Measurements from ENCODE around the gene LRCH2.

The LRCH2 gene

DNA sequence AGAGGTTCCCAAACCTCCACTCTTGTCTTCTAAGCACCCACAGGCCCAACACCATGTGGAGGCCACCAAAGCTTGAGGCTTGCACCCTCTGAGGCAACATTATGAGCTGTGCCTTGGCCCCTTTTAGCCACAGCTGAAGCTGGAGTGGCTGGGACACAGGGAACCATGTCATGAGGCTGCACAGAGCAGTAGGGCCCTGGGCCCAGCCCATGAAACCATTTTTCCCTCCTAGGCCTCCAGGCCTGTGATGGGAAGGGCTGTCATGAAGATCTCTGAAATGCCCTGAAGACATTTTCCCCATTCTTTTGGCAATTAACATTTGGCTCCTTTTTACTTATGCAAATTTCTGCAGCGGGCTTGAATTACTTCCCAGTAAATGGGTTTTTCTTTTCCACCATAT is 29.9 kb downstream of the LRCH2 start:
- DNase-seq, result no peak

- no peak for DNase-seq
These were observed 41.6 kb downstream of the LRCH2 start for GRCh38 chrX:115192244-115192700.

DNA sequence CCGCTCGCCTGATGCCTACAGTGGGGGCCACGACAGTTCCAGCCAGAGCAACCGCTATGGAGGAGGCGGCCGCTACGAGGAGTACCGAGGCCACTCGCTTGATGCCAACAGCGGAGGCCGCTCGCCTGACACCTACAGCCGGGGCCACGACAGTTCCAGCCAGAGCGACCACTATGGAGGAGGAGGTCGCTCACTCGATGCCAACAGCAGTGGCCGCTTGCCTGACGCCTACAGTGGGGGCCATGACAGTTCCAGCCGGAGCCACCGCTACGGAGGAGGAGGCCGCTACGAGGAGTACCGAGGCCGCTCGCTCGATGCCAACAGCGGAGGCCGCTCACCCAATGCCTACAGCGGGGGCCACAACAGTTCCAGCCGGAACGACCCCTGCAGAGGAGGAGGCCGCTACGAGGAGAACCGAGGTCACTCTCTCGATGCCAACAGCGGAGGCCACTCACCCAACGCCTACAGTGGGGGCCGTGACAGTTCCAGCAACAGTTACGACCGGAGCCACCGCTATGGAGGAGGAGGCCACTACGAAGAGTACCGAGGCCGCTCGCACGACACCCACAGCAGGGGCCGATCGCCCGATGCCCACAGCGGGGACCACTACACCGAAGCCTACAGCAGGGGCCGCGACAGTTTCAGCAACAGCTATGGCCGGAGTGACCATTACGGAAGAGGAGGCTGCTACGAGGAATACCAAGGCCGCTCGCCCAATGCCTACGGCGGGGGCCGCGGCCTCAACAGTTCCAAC is 42.2 kb downstream of the LRCH2 start:
- no peak for DNase-seq

GRCh38 chrX:115190636-115191489 is 43.0 kb downstream of the LRCH2 start:
- no peak for DNase-seq

DNA sequence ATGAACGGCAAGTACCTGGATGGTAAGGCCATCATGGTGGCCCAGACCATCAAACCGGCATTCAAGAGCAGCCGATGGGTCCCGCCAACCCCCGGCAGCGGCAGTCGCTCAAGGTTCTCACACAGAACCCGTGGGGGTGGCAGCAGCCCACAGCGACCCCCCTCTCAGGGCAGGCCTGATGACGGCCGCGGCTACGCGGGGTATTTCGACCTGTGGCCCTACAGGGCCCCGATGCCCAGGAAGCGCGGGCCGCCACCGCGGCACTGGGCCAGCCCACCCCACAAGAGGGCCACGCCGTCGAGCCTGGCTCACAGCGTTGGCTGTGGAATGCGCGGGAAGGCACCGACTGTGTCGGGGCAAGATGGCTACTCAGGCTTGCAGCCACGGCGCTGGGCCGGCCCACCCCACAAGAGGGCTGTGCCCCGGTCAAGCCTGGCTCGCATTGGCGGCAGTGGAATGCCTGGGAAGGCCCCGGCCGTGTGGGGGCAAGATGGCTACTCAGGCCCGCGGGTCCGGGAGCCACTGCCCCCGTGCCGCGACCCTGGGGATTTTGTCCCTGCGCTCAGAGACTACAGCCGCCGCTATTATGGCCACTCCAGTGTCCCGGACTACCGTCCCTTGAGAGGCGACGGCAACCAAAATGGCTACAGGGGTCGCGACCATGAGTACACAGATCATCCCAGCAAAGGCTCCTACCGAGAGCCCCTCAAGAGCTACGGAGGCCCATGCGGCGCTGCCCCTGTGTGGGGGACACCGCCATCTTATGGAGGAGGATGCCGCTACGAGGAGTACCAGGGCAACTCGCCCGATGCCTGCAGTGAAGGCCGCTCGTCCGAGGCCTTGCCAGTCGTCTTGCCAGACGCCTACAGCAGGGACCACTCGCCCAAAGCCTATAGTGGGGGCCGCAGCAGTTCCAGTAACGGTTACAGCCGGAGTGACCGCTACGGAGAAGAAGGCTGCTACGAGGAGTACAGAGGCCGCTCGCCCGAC is 44.0 kb downstream of the LRCH2 start:
- no peak for DNase-seq

DNA sequence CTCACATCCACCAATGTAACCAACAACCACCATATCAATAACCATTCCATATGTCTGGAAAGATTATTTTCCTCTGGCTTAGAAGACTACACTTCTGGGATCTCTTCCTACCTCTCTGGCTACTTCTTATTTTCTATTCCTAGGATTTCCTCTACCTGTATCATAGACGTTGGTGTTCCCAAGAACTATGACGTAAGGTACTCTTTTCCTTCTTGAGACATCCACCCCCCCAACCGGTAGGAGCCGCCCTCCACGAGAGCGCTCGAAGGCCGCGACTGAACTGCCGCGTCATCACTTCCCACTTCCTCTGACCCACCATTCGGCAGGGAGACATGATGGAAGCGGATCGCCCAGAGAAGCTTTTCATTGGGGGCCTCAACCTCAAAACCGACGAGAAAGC is 44.8 kb downstream of the LRCH2 start, which contains the start of gene RBMXL3:
RBMXL3 (plus strand) TSS at position 301 of the 400 bp plus-strand sequence; CDS start at position 333, 32 bp downstream.
- DNase-seq, result no peak

- DNase-seq, result no peak
These were observed 49.9 kb downstream of the LRCH2 start for GRCh38 chrX:115183980-115184379.

DNA sequence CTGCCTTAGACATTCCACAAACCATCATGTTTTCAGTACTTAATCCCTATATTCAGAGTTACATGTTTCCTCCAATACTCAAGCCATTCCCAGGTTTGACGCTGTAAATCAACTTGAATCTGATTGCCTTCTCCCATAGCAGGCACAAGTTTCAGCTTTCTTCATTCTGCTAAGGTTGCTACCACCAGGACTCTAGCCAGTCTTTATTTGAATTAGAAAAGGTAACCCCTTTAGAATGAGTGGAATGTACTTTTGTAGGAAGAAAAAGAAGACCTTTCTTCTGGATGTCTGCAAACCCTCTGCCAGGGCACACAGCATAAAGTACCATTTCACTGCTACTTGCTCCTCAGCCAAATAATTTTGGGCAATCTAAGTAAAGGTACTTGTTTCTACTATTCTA is 55.4 kb downstream of the LRCH2 start:
- no peak for DNase-seq

DNA sequence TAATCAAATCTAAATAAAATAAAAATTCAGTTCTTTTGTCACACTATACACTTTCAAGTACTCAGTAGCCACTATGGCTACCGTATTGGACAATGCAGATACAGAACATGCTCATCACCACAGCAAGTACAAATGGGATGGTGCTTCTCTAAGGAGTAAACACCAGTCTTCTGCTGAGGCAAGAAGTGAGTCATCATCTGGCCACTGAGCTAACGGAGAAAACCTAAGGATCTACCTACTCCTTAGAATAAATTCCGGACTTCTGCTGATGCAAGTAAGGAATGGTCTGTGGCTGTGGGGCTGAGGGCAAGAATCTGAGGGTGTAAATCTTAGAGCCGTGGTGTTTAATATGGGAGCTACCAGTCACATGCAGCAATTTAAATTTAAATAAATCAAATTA is 56.0 kb downstream of the LRCH2 start:
- no peak for DNase-seq

GRCh38 chrX:115174548-115174947 is 59.3 kb downstream of the LRCH2 start:
- DNase-seq, result peak; percentile 22

DNA sequence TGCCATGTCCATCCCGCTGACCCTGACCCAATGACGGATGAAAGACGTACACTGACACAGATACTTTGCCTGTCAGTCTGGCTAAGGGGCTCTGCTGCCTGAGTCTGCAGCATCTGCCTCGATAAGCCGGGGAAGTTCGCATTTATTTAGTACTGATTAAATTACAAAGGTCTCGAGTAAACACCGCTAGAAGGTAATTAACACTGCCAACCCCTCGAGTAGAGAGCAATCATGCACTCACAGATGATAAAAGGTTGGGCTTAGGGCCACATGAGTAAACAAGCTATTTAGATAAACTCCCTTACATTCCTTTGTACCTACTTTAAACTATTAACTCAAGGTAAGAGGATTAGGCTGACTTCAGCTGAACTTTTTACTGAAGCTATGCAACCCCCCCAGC is 60.7 kb downstream of the LRCH2 start:
- no peak for DNase-seq

GRCh38 chrX:115147220-115147619 is 86.7 kb downstream of the LRCH2 start:
- DNase-seq, result peak; percentile 4

DNA sequence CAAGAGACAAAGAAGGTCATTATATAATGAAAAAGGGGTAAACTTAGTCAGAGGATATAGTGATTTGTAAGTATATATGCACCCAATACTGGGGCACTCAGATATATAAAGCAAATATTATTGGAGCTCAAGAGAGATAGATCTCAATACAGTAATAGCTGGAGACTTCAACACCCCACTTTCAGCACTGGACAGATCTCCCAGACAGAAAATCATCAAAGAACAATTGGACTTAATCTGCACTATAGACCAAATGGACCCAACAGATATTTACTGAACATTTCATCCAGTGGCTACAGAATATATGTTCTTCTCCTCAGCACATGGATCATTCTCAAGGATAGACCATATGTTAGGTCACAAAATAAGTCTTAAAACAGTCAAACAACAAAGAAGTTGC is 91.8 kb downstream of the LRCH2 start:
- no peak for DNase-seq

DNA sequence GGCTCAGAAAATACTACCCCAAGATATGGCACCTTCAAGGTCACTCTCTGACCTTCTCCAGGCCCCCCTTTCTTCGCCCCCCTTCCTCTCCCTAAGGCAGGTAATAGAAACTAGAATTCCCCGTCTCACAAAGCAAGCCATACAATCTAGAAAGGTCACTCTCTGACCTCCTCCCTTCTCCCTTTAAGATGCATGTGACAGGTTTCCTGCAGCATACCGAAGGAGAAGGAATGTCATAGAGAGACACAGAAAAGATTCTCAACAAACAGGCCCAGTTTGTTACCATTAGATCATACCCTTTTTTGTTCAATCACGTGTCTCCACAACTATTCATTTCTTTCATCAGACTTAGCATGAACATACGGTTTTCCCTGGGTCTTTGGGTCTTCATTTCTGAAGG is 95.9 kb downstream of the LRCH2 start:
- DNase-seq, result no peak

DNA sequence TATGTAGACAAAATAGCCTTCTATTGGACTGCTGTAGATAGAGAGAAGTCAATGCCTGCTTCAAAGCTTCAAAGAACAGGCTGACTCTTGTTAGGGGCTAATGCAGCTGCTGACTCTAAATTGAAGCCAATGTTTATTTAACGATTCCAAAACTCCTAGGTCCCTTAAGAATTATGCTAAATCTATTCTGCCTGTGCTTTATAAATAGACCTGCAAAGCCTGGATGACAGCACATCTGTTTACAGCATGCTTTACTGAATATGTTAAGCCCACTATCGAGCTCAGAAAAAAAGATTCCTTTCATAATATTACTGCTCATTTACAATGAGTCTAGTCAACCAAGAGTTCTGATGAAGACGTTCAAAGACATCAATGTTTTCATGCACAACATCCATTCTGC is 99.5 kb downstream of the LRCH2 start:
- no peak for DNase-seq

- DNase-seq, result peak; percentile 7
These were observed 121.5 kb downstream of the LRCH2 start for GRCh38 chrX:115112411-115112810.

- DNase-seq, result no peak
These were observed 135.0 kb downstream of the LRCH2 start for GRCh38 chrX:115098897-115099296.

- peak; percentile 7 for DNase-seq
These were observed 140.7 kb downstream of the LRCH2 start for GRCh38 chrX:115093191-115093590.

- DNase-seq, result no peak
These were observed 144.5 kb downstream of the LRCH2 start for GRCh38 chrX:115089419-115089818.

DNA sequence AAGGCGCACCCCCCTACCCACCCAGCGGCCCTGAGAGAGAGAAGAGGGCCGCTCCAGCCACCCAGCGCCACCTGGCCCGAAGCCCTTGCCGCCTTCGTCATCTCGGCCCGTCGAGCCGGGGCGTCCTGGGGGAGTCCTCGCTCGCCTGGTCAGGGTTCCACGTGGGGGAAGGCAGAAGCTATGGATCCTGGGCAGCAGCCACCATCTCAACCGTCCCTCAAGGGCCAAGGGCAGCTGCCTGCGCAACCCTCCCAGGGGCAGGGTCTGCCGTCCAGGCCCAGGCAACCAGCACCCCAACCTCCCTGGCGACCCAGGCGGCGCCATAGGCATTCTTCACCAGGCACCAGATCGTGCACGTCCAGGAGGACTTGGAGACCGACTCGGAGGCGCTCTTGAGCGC is 165.0 kb downstream of the LRCH2 start:
- no peak for DNase-seq

DNA sequence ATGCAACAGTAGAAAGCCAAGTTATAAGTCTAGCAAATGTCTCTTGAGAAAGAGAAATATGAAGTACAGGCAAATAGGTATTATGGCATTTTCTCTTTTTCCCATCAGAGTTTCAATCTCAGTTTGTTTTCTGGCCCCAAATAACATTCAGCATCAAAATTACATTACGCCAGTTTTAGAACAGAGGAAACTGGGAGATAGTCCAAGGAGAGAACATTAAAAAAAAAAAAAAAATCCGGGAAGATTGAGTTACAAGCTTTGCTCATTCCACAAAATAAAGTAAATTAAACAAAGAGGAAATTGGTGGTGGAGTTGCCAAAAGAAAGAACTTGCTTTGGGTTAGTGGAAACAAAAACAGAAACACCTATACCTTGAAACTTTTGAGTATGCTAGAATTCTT is 166.1 kb downstream of the LRCH2 start:
- no peak for DNase-seq

DNA sequence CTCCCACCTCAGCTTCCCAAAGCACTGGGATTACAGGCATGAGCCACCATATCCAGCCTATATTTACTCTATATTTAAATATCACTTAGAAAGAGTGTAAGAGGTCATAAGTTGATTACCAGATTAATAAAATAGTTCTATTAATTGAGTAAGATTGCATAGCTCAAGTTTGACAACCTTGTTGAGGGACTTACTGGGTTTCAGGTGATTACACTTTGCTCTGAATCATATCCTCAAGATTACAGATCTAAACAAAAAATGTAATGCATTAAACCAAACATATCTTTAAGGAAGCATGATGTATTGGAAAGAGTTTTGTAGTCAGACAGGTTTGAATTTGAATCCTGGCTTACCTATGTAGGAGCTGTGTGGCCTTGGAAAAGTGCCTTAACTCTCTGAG is 168.6 kb downstream of the LRCH2 start:
- no peak for DNase-seq

All from fibroblast of skin of back (primary cell).